Mesenchymal stem cell (in vitro differentiated cells and primary cell): ENCODE results near the gene RNF150.

Experiments
- DNase-seq: peaks from one replicate; pipeline ENCODE4 v3.0.0-alpha.2; 2013
- H2AFZ ChIP-seq: one replicate; pipeline ENCODE4 v1.6.1; 2013; ENCODE audit warnings: low read depth, mild to moderate bottlenecking, control low read depth, inconsistent platforms, low read length, moderate library complexity
- H2AK5ac ChIP-seq: 2 replicates; pipeline ENCODE4 v1.6.1; 2013; ENCODE audit warnings: low read length, moderate library complexity, mild to moderate bottlenecking, inconsistent platforms; ENCODE audit not compliant: severe bottlenecking
- H2BK120ac ChIP-seq: one replicate; pipeline ENCODE4 v1.6.1; 2013; ENCODE audit warnings: low read depth, mild to moderate bottlenecking, inconsistent platforms, low read length, moderate library complexity
- H2BK12ac ChIP-seq, 2 experiments: one replicate each; pipeline ENCODE4 v1.6.1; 2013; ENCODE audit warnings: inconsistent platforms in 2 of 2, low read length in 2 of 2, mild to moderate bottlenecking in 2 of 2, moderate library complexity in 2 of 2, control low read depth in 1 of 2
- H2BK15ac ChIP-seq: one replicate; pipeline ENCODE4 v1.6.1; 2013; ENCODE audit warnings: mild to moderate bottlenecking, low read depth, inconsistent platforms; ENCODE audit not compliant: poor library complexity, severe bottlenecking
- H2BK5ac ChIP-seq: 2 replicates; pipeline ENCODE4 v1.6.1; 2013; ENCODE audit warnings: low read depth, mild to moderate bottlenecking, low read length, control low read depth, inconsistent platforms; ENCODE audit not compliant: poor library complexity, severe bottlenecking
- H3K14ac ChIP-seq, 2 experiments: one replicate each; pipeline ENCODE4 v1.6.1; 2013; ENCODE audit warnings: inconsistent platforms in 2 of 2, low read length in 2 of 2, control low read depth in 1 of 2, mild to moderate bottlenecking in 1 of 2, moderate library complexity in 1 of 2
- H3K18ac ChIP-seq, 2 experiments: one replicate each; pipeline ENCODE4 v1.6.1; 2013; ENCODE audit warnings: inconsistent platforms in 2 of 2, low read length in 2 of 2, control low read depth in 1 of 2, low read depth in 1 of 2, mild to moderate bottlenecking in 1 of 2
- H3K23ac ChIP-seq, 2 experiments: one replicate each; pipeline ENCODE4 v1.6.1; 2013; ENCODE audit warnings: inconsistent platforms in 2 of 2, low read length in 2 of 2, mild to moderate bottlenecking in 2 of 2, moderate library complexity in 2 of 2, control low read depth in 1 of 2
- H3K27ac ChIP-seq: 2 replicates; pipeline ENCODE4 v1.5.1; 2013; ENCODE audit warnings: mild to moderate bottlenecking, moderate library complexity, low read length, control low read depth, inconsistent platforms; ENCODE audit not compliant: poor library complexity, severe bottlenecking
- H3K27me3 ChIP-seq, 2 experiments: 2 replicates each; pipeline versions ENCODE4 v1.6.1 to v1.7.0; 2013; ENCODE audit warnings: low read length in 2 of 2, mild to moderate bottlenecking in 2 of 2, moderate library complexity in 2 of 2, control low read depth in 1 of 2, inconsistent platforms in 1 of 2; ENCODE audit not compliant: control insufficient read depth in 1 of 2, insufficient read depth in 1 of 2
- H3K36me3 ChIP-seq, 2 experiments: 2 replicates each; pipeline versions ENCODE4 v1.6.1 to v1.7.0; 2013; ENCODE audit warnings: low read length in 2 of 2, control low read depth in 1 of 2, inconsistent platforms in 1 of 2, low read depth in 1 of 2, mild to moderate bottlenecking in 1 of 2; ENCODE audit not compliant: insufficient read depth in 2 of 2, control insufficient read depth in 1 of 2
- H3K4ac ChIP-seq, 2 experiments: one replicate each; pipeline ENCODE4 v1.6.1; 2013; ENCODE audit warnings: inconsistent platforms in 2 of 2, low read length in 2 of 2, mild to moderate bottlenecking in 2 of 2, moderate library complexity in 2 of 2, control low read depth in 1 of 2, low read depth in 1 of 2
- H3K4me1 ChIP-seq: 2 replicates; pipeline ENCODE4 v1.6.1; 2013; ENCODE audit warnings: low read depth, low read length, control low read depth; ENCODE audit not compliant: control insufficient read depth, insufficient read depth
- H3K4me2 ChIP-seq: 2 replicates; pipeline ENCODE4 v1.6.1; 2013; ENCODE audit warnings: low read length, mild to moderate bottlenecking, inconsistent platforms; ENCODE audit not compliant: poor library complexity, severe bottlenecking
- H3K4me3 ChIP-seq, 2 experiments: 2 replicates each; pipeline versions ENCODE4 v1.5.1 to v1.7.0; 2013; ENCODE audit warnings: low read length in 2 of 2, mild to moderate bottlenecking in 2 of 2, control low read depth in 1 of 2, low read depth in 1 of 2; ENCODE audit not compliant: insufficient read depth in 1 of 2
- H3K79me1 ChIP-seq: replicated peaks from 2 replicates; pipeline ENCODE4 v1.6.1; 2013; ENCODE audit warnings: mild to moderate bottlenecking, control low read depth, low read length, inconsistent platforms; ENCODE audit not compliant: poor library complexity, severe bottlenecking
- H3K9ac ChIP-seq: 2 replicates; pipeline ENCODE4 v1.7.0; 2013; ENCODE audit warnings: mild to moderate bottlenecking, low read length, moderate library complexity
- H3K9me3 ChIP-seq: 2 replicates; pipeline ENCODE4 v1.7.0; 2013; ENCODE audit warnings: mild to moderate bottlenecking, low read length; ENCODE audit not compliant: control insufficient read depth
- H4K8ac ChIP-seq: one replicate; pipeline ENCODE4 v1.6.1; 2013; ENCODE audit warnings: inconsistent platforms, mild to moderate bottlenecking, low read length, moderate library complexity
- H4K91ac ChIP-seq: one replicate; pipeline ENCODE4 v1.6.1; 2013; ENCODE audit warnings: mild to moderate bottlenecking, low read length, inconsistent platforms
- WGBS: methylation state at CpG from one replicate; pipeline ENCODE4 v1.1.7; 2013; ENCODE audit warnings: mixed read lengths; 5-methylcytosine and 5-hydroxymethylcytosine counted together

The RNF150 gene

GRCh38 chr4:141132072-141132708 is 1.1 kb downstream of the RNF150 start:
- peak overlapping the region in 1 of 2 experiments; percentile 94 for H2BK12ac ChIP-seq
- peak overlapping the region in 1 of 2 experiments; percentile 97 for H3K14ac ChIP-seq
- H4K8ac ChIP-seq, result peak overlapping the region; percentile 21
- peak overlapping the region; percentile 31 for H4K91ac ChIP-seq
- no peak overlapping the region for H2BK15ac ChIP-seq
- H3K27me3 ChIP-seq, result peaks cover 16 to 56% of the 10 kb centered on the region in 2 experiments
- H3K27ac ChIP-seq, result no peak overlapping the region
- no peak overlapping the region for H2BK120ac ChIP-seq
- peak overlapping the region in 1 of 2 experiments; percentile 98 for H3K23ac ChIP-seq
- no peaks in the 10 kb centered on the region for H3K9me3 ChIP-seq
- peak overlapping the region; percentile 38 for H2BK5ac ChIP-seq
- H3K4me1 ChIP-seq, result peaks cover 2% of the 10 kb centered on the region
- no peaks in the 10 kb centered on the region for H3K36me3 ChIP-seq
- peak overlapping the region; percentile 12 for H3K9ac ChIP-seq
- peak overlapping the region; percentile 81 to 95 for H3K4me3 ChIP-seq
- peak overlapping the region in 1 of 2 experiments; percentile 82 for H3K18ac ChIP-seq
- DNase-seq, result peak; percentile 28
- H3K4ac ChIP-seq, result peak overlapping the region; percentile 7 to 35
- H3K4me2 ChIP-seq, result peak overlapping the region; percentile 64
- peak overlapping the region; percentile 93 for H2AFZ ChIP-seq
- peaks cover 12% of the 10 kb centered on the region for H3K79me1 ChIP-seq
- H2AK5ac ChIP-seq, result no peak overlapping the region
- WGBS, result 2% methylated on average over 64 of the region's 64 CpGs

DNA sequence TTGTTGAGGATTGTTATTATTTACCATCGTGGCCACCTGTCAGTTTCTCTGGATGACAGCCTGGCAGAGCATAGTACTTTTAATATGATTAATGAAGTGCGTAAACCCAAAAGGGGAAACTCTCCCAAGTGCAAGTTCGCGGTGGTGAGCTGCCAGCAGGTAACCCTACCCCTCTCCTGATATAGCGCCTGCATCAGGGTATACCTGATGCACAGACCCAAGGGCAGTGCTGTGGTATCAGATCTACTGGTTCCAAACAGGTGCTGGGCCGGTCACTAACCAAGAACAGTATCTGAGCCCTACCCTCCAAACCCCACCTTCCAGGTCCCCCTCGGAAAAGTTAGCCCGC is 1.6 kb downstream of the RNF150 start:
- Histone ChIP-seq H2AFZ (no peak overlapping the region), H2BK12ac (no peak overlapping the region), H3K27ac (no peak overlapping the region), H3K14ac (no peak overlapping the region), H3K36me3 (no peaks in the 10 kb centered on the region), H3K18ac (no peak overlapping the region), H3K23ac (no peak overlapping the region), H2BK5ac (no peak overlapping the region), H3K79me1 (peaks cover 12% of the 10 kb centered on the region), H4K8ac (no peak overlapping the region), H3K9me3 (no peaks in the 10 kb centered on the region), H2AK5ac (no peak overlapping the region), H3K4me2 (peak overlapping the region; percentile 64), H3K9ac (peak overlapping the region; percentile 12), H2BK120ac (no peak overlapping the region), H4K91ac (no peak overlapping the region), H3K4me3 (peak overlapping the region; percentile 81 to 95), H2BK15ac (no peak overlapping the region), H3K4ac (peak overlapping the region in 1 of 2 experiments; percentile 35), H3K27me3 (peaks cover 14 to 51% of the 10 kb centered on the region in 2 experiments), H3K4me1 (peaks cover 2% of the 10 kb centered on the region)
- DNase-seq, result no peak
- WGBS, result 27% methylated on average over 8 of the region's 8 CpGs

DNA sequence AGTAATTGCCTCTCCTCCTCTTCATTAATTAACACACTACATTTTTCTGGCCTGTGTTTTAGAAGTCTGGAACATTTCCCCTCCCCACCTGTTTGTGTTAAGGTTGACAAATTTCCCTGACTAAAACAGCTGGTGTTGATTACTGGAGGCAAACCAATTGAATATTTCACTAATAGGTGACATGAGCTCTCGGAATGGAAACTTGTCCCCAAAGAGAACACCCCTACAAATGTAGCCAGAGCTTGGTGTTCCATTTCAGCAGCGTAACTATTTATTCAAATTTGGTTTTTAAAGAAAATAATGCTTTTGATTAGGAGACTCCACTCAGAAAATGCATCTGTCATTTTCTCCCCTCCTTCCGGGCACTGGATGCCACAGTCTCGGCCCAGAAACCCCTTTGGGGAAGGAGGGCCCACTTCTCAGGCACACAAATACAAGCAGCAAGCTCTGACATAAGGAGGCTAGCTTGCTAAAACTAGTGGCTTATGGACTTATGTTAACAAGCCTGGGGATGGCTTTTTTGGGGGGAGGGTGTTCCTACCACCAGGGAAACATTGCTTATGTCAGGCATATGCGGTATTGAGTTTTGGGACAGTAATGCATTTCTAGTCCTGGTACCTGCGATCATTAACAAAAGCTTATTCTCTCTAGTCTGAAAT is 2.2 kb downstream of the RNF150 start:
- WGBS, result 65% methylated on average over 4 of the region's 6 CpGs

GRCh38 chr4:141127884-141128283 is 5.4 kb downstream of the RNF150 start:
- H2BK15ac ChIP-seq, result no peak overlapping the region

More for the DNA sequence above, 2.2 kb downstream of the RNF150 start:
- H3K79me1 ChIP-seq, result peaks cover 12% of the 10 kb centered on the region
- no peak overlapping the region for H4K91ac ChIP-seq
- H2AK5ac ChIP-seq, result no peak overlapping the region
- no peak overlapping the region for H3K4ac ChIP-seq
- DNase-seq, result no peak
- H3K23ac ChIP-seq, result no peak overlapping the region
- no peaks in the 10 kb centered on the region for H3K9me3 ChIP-seq
- no peak overlapping the region for H2BK5ac ChIP-seq
- H3K9ac ChIP-seq, result no peak overlapping the region
- H2BK12ac ChIP-seq, result no peak overlapping the region
- no peak overlapping the region for H3K18ac ChIP-seq
- no peak overlapping the region for H2AFZ ChIP-seq
- H3K4me2 ChIP-seq, result peak overlapping the region; percentile 64
- H2BK15ac ChIP-seq, result no peak overlapping the region
- no peak overlapping the region for H3K27ac ChIP-seq
- H3K4me3 ChIP-seq, result no peak overlapping the region
- no peak overlapping the region for H2BK120ac ChIP-seq
- no peak overlapping the region for H3K14ac ChIP-seq
- H3K36me3 ChIP-seq, result no peaks in the 10 kb centered on the region
- peaks cover 2% of the 10 kb centered on the region for H3K4me1 ChIP-seq
- no peak overlapping the region for H4K8ac ChIP-seq
- peaks cover 14 to 45% of the 10 kb centered on the region in 2 experiments for H3K27me3 ChIP-seq

More at GRCh38 chr4:141127884-141128283, 5.4 kb downstream of the RNF150 start:
- peak overlapping the region; percentile 35 for H2AK5ac ChIP-seq
- peaks cover 12% of the 10 kb centered on the region for H3K79me1 ChIP-seq
- no peak overlapping the region for H2BK120ac ChIP-seq
- H3K4me1 ChIP-seq, result peaks cover 4% of the 10 kb centered on the region
- no peak overlapping the region for H3K27ac ChIP-seq
- H3K27me3 ChIP-seq, result peaks cover 0 to 18% of the 10 kb centered on the region in 2 experiments
- no peak overlapping the region for H3K23ac ChIP-seq
- H3K36me3 ChIP-seq, result no peaks in the 10 kb centered on the region
- WGBS, result 91% methylated on average over 3 of the region's 3 CpGs
- H3K9ac ChIP-seq, result no peak overlapping the region
- DNase-seq, result no peak
- H3K4ac ChIP-seq, result no peak overlapping the region
- H3K9me3 ChIP-seq, result no peaks in the 10 kb centered on the region
- H3K14ac ChIP-seq, result no peak overlapping the region
- H3K4me2 ChIP-seq, result no peak overlapping the region
- no peak overlapping the region for H4K91ac ChIP-seq
- H4K8ac ChIP-seq, result no peak overlapping the region
- no peak overlapping the region for H3K4me3 ChIP-seq
- H2BK12ac ChIP-seq, result no peak overlapping the region
- no peak overlapping the region for H2AFZ ChIP-seq
- H3K18ac ChIP-seq, result no peak overlapping the region
- no peak overlapping the region for H2BK5ac ChIP-seq
